HepG2 (cell line): ENCODE measurements around the gene ELMOD1. TPM values are rescaled to one million over a fixed set of nuclear protein-coding genes. Genes with fewer than 3 reads are reported as not detected.

ENCODE experiments used
- ATAC-seq: fragments of 200-7000 bp; cut with Tn5 transposase; 3 replicates; pipeline ENCODE4 v1.9.1; 2020; ENCODE audit warnings: mild to moderate bottlenecking, moderate library complexity
- BruUV-seq: library from RNA; stranded (reverse); fragments of 400-500 nt; replicated peaks from 2 replicates; lab custom pipeline; 2021; lab: Mats Ljungman, UMichigan
- CTCF ChIA-PET: fragments of 300-600 bp; formaldehyde crosslinking; extraction: SDS; loops from one replicate; lab custom pipeline; 2021; ENCODE audit warnings: low total read pairs, inconsistent platforms, low intra/inter-chr PET ratio; lab: Yijun Ruan, JAX
- POLR2A ChIA-PET: fragments of 350-600 bp; sonication (Branson Sonifier 250); formaldehyde crosslinking; loops from one replicate; lab custom pipeline; 2020; ENCODE audit warnings: antibody characterized with exemption, inconsistent platforms; lab: Yijun Ruan, JAX
- DNase-seq: peaks from one replicate; pipeline ENCODE4 v3.0.0-alpha.2; 2015; ENCODE audit warnings: low spot score
- FAIRE-seq: peaks from 3 replicates; lab custom pipeline; 2011; peaks lifted over from hg19 to GRCh38; lab: Jason Lieb, UNC
- H2AFZ ChIP-seq: one replicate; pipeline ENCODE4 v1.6.1; 2011; ENCODE audit warnings: low read length, inconsistent platforms
- H3K27ac ChIP-seq: fragments of 300-600 bp; 3 replicates; pipeline ENCODE4 v1.8.0; 2011; ENCODE audit warnings: mixed run types, mild to moderate bottlenecking, mixed read lengths, low read length, inconsistent platforms; ENCODE audit not compliant: insufficient read depth; ENCODE audit errors: extremely low read length
- H3K27me3 ChIP-seq, 2 experiments: fragments of 200-600 bp in 1 of 2; 2 replicates in 1 of 2; 3 replicates in 1 of 2; pipeline versions ENCODE4 v1.6.0 to v1.8.0; 2011; ENCODE audit warnings: low read length in 2 of 2, mild to moderate bottlenecking in 2 of 2, moderate library complexity in 2 of 2, inconsistent platforms in 1 of 2; ENCODE audit not compliant: insufficient read depth in 2 of 2, control insufficient read depth in 1 of 2
- H3K36me3 ChIP-seq, 2 experiments: fragments of 200-600 bp in 1 of 2; replicated peaks in 1 of 2; 2 replicates in 1 of 2; 3 replicates in 1 of 2; pipeline versions ENCODE4 v1.5.1 to v1.8.0; 2011; ENCODE audit warnings: low read length in 2 of 2, inconsistent platforms in 1 of 2; ENCODE audit not compliant: insufficient read depth in 2 of 2, control insufficient read depth in 1 of 2
- H3K4me1 ChIP-seq: 2 replicates; pipeline ENCODE4 v1.5.1; 2012; ENCODE audit warnings: low read length, inconsistent platforms; ENCODE audit not compliant: insufficient read depth
- H3K4me2 ChIP-seq: 2 replicates; pipeline ENCODE4 v1.6.0; 2011; ENCODE audit warnings: low read depth, low read length, inconsistent platforms
- H3K4me3 ChIP-seq, 3 experiments: fragments of 200-600 bp in 1 of 3; sonication (generic), shearing (Covaris generic) in 1 of 3; replicated peaks in 1 of 3; 2 replicates each; pipeline ENCODE4 v1.5.1; 2011 to 2016; ENCODE audit warnings: low read length in 3 of 3, inconsistent platforms in 2 of 3, low read depth in 2 of 3, mild to moderate bottlenecking in 2 of 3, control low read depth in 1 of 3, mixed read lengths in 1 of 3; ENCODE audit not compliant: insufficient read depth in 1 of 3
- H3K79me2 ChIP-seq: one replicate; pipeline ENCODE4 v1.6.1; 2011; ENCODE audit warnings: low read length, inconsistent platforms; ENCODE audit not compliant: insufficient read depth
- H3K9ac ChIP-seq: 2 replicates; pipeline ENCODE4 v1.6.0; 2011; ENCODE audit warnings: mild to moderate bottlenecking, low read depth, low read length, inconsistent platforms; ENCODE audit not compliant: insufficient read depth
- H3K9me3 ChIP-seq: 2 replicates; pipeline ENCODE4 v1.5.1; 2012; ENCODE audit warnings: mild to moderate bottlenecking, low read length
- H4K20me1 ChIP-seq: 2 replicates; pipeline ENCODE4 v1.6.0; 2011; ENCODE audit warnings: inconsistent platforms, mild to moderate bottlenecking, low read length, moderate library complexity; ENCODE audit not compliant: insufficient read depth
- ZNF281 ChIP-seq: sonication (generic); formaldehyde crosslinking; IDR thresholded peaks from 2 replicates; pipeline ENCODE4 v1.4.0; 2020; ENCODE audit warnings: missing genetic modification reagents, borderline replicate concordance
- WGBS: methylation state at CpG from one replicate; pipeline ENCODE4 v1.1.6; 2017; ENCODE audit warnings: low lambda C conversion rate; 5-methylcytosine and 5-hydroxymethylcytosine counted together
- in situ Hi-C: cut with HindIII; loops from 2 replicates; pipeline ENCODE4 v1.10.0; 2017; ENCODE audit warnings: low pct_unique_long_range_greater_than_20kb; ENCODE audit not compliant: extremely low pct_ligation_motif_present
- intact Hi-C: fragments of 100-400 bp; cut with micrococcal nuclease; formaldehyde crosslinking; loops from one replicate; pipeline ENCODE4 v1.10.0; 2022; ENCODE audit not compliant: unreplicated experiment
- polyA plus RNA-seq, 8 experiments: library from polyadenylated mRNA; depleted of rRNA in 3 of 8; stranded (reverse) in 7 of 8; unstranded in 1 of 8; fragments of >200 nt; fragmentation: Illumina TruSeq in 4 of 8; extraction: Trizol in 4 of 8; gene quantifications; 2 replicates each; pipeline versions ENCODE4 v1.2.1 to v1.2.3, GENCODE V29; 2011 to 2016; ENCODE audit warnings: low read depth in 4 of 8, missing spikeins in 1 of 8, mixed read lengths in 1 of 8; ENCODE audit not compliant: insufficient read depth in 1 of 8
- total RNA-seq, 5 experiments: library from RNA; depleted of rRNA; stranded (reverse); fragments of >200 nt; fragmentation: Illumina TruSeq; extraction: Trizol; gene quantifications; 2 replicates each; pipeline ENCODE4 v1.2.3, GENCODE V29; 2016; ENCODE audit warnings: low read depth in 1 of 5

Gene ELMOD1
- total and polyA plus RNA-seq, 2 of the 13 experiments (the other 11 are each of a cell fraction or from before 2014, with no cell fraction given) = not detected

DNA sequence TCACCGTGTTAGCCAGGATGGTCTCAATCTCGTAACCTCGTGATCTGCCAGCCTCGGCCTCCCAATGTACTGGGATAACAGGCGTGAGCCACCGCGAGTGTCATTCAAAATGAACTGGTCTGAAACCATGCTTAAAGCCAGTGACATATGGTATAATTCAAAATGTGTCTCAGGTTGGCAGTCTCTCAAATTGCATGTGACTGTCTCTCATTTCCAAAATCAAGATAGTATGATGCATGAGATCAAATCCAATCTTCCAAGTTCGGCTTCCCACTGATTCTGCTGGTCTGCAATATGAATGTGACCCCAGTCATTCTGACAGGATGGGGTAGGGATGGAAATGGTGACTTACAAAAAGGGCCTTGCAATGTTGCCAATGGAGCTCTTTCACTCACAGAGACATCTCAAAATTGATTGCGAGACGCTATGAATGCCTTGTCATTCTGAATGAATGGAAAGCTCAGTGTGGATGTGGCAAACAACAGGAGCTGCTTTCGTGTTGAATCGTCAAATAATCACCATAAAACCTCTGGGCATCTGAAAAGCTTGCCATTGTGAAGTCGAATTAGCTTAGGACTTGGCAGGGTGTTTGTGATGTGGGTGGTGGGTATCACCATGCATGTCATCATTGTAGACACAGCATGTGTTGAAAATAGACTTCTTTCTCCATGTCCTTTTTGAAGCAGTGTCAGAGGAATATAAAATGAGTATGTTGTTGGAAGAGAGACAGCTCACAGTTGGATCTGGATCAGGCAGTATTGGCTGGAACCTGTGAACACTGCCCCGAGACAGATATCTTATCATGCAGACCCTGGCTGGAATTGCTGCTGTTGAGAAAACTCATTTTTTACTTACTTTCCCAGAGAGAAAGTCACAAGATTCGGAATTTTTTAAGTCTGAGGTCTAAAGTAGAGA lies 108.7 kb downstream of the ELMOD1 start:
- no TSS peak for BruUV-seq
- WGBS = 44% methylated on average over 15 of the region's 15 CpGs

More for the DNA sequence above, 108.7 kb downstream of the ELMOD1 start:
- H3K79me2 ChIP-seq = no peaks in the 10 kb centered on the region
- FAIRE-seq (no peak), DNase-seq (no peak), ATAC-seq (no peak)
- ChIA-PET POLR2A (no interaction called here), CTCF (no interaction called here)
- peaks cover 0 to 7% of the 10 kb centered on the region in 2 experiments; a peak in 3 of 5 replicates for H3K27me3 ChIP-seq
- no peaks in the 10 kb centered on the region for H3K4me1 ChIP-seq
- no peak overlapping the region for H3K4me3 ChIP-seq
- H3K27ac ChIP-seq = no peak overlapping the region
- H3K36me3 ChIP-seq = no peaks in the 10 kb centered on the region
- no peak overlapping the region for H3K9ac ChIP-seq
- H4K20me1 ChIP-seq = no peaks in the 10 kb centered on the region
- TF ChIP-seq ZNF281 (CRISPR knock-in tag) = no peak
- in situ Hi-C loops (no loop called here), intact Hi-C loops (no loop called here)
- H3K4me2 ChIP-seq = no peak overlapping the region
- no peaks in the 10 kb centered on the region for H3K9me3 ChIP-seq
- H2AFZ ChIP-seq = no peak overlapping the region
